Gastrocnemius medialis (tissue), 4 donors: ENCODE results near the gene TK2.

Experiments used
- POLR2A ChIP-seq, 2 donors: fragments of 450-650 bp; IDR thresholded peaks; one replicate each; pipeline ENCODE4 v1.6.1; 2017; ENCODE audit warnings: antibody characterized with exemption in 2 of 2, mild to moderate bottlenecking in 2 of 2, moderate library complexity in 2 of 2
- TF ChIP-seq, protein P1 (sequence below), 5 experiments: fragments of 450-650 bp in 3 of 5; fragments of 200-600 bp in 2 of 5; sonication (generic) in 2 of 5; IDR thresholded peaks in 4 of 5; conservative IDR thresholded peaks in 1 of 5; 1 replicate in 4 of 5; 2 replicates in 1 of 5; pipeline ENCODE4 v1.5.1; 2016 to 2019; ENCODE audit warnings: antibody characterized with exemption in 5 of 5, mild to moderate bottlenecking in 3 of 5, moderate library complexity in 3 of 5

DNA sequence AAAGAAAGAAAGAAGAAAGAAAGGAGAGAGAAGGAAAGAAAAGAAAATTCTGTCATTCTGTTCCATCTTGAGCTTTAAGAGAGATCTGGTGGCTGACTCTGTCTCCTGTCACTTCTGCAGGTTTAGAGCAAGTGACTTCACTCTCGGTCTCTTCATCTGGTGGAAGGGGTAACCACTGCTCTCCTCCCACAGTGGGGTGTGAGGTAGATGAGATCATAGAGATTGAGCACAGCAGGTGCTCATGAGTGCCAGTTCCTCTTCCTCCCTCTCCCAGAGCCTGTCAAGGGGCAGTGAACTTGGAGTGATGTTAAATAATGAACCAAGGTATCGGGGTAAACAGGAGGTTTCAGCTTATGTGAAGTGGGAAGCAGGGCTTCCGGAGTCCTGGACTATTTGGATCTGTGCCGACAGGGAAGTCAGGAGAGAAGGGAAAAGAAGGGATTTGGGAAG lies 75.1 kb downstream of the TK2 start:
- no peak for TF ChIP-seq POLR2A (IDR thresholded peaks at IDR 0.05)
- TF ChIP-seq, protein P1, sequence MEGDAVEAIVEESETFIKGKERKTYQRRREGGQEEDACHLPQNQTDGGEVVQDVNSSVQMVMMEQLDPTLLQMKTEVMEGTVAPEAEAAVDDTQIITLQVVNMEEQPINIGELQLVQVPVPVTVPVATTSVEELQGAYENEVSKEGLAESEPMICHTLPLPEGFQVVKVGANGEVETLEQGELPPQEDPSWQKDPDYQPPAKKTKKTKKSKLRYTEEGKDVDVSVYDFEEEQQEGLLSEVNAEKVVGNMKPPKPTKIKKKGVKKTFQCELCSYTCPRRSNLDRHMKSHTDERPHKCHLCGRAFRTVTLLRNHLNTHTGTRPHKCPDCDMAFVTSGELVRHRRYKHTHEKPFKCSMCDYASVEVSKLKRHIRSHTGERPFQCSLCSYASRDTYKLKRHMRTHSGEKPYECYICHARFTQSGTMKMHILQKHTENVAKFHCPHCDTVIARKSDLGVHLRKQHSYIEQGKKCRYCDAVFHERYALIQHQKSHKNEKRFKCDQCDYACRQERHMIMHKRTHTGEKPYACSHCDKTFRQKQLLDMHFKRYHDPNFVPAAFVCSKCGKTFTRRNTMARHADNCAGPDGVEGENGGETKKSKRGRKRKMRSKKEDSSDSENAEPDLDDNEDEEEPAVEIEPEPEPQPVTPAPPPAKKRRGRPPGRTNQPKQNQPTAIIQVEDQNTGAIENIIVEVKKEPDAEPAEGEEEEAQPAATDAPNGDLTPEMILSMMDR (IDR thresholded peaks at IDR 0.05 in 4 of 5, conservative IDR thresholded peaks at IDR 0.05 in 1 of 5), result no peak
